Measurements from ENCODE around the gene CYP4F12.

The CYP4F12 gene

DNA sequence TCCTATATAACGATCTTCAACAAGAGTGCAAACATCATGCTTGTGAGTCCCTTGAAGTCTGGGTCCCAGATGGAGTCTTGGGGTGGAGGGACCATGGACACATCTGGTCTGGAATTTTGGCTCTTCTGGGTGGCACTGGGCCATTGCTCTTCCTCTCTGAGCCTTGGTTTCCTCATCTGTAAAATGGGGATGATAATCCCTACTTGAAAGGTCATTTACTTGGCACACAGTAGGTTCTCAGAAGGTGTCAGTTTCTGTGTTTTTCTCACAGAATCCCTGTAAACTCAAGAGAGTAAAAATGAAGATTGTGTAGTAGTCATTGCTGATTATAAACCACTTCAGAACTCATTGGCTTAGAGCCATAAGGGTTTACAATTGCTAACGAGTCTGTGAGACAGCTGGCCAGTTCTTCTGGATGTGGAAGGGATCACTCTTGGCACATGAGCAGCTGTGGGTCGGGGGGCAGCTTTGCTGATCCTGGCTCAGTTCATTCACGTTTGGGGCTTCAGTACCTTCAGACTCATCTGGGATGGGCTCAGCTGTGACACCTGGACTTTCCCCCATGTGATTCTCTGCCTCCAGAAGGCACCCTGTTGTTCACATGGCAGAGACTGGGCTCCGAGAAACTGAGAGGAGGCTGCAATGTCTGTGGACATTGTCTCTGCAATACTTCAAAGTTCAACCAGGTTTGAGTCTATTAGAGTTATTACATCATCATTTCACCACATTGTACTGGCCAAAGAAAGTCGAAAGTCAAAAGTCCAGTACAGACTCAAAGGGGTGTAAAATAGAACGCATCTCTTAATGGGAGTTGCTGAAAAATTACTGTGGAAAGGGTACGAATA lies 7.8 kb downstream of the CYP4F12 start:
- no peak for DNase-seq (ENCODE audit: low spot score)
- Histone ChIP-seq H3K27ac (no peak overlapping the region), H3K4me3 (no peak overlapping the region)
- TF ChIP-seq, protein P1, sequence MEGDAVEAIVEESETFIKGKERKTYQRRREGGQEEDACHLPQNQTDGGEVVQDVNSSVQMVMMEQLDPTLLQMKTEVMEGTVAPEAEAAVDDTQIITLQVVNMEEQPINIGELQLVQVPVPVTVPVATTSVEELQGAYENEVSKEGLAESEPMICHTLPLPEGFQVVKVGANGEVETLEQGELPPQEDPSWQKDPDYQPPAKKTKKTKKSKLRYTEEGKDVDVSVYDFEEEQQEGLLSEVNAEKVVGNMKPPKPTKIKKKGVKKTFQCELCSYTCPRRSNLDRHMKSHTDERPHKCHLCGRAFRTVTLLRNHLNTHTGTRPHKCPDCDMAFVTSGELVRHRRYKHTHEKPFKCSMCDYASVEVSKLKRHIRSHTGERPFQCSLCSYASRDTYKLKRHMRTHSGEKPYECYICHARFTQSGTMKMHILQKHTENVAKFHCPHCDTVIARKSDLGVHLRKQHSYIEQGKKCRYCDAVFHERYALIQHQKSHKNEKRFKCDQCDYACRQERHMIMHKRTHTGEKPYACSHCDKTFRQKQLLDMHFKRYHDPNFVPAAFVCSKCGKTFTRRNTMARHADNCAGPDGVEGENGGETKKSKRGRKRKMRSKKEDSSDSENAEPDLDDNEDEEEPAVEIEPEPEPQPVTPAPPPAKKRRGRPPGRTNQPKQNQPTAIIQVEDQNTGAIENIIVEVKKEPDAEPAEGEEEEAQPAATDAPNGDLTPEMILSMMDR (IDR thresholded peaks at IDR 0.05), result no peak

DNA sequence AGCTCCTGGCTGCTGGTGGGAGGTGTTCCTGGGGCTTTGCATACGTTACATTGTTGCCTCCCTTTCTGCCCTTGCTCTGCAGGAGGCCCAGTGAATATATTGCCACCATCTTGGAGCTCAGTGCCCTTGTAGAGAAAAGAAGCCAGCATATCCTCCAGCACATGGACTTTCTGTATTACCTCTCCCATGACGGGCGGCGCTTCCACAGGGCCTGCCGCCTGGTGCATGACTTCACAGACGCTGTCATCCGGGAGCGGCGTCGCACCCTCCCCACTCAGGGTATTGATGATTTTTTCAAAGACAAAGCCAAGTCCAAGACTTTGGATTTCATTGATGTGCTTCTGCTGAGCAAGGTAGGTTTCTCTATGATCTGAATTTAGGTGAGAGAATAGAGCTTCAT lies 10.5 kb downstream of the CYP4F12 start:
- TF ChIP-seq, protein P1 (IDR thresholded peaks at IDR 0.05), result no peak
- Histone ChIP-seq H3K27ac (no peak overlapping the region), H3K4me3 (no peak overlapping the region)
- DNase-seq (ENCODE audit: low spot score), result no peak

DNA sequence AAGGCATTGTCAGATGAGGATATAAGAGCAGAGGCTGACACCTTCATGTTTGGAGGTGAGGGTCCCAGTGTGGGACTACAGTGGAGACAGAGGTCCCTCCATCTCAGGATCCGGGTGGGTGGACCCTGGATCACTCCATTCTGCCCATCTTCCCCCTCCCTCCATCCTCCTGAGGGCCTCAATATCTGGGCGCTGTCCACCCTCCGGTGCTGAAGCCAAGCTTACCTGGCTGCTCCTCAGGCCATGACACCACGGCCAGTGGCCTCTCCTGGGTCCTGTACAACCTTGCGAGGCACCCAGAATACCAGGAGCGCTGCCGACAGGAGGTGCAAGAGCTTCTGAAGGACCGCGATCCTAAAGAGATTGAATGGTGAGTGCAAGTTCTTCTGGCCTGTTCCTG lies 11.9 kb downstream of the CYP4F12 start:
- TF ChIP-seq, protein P1 (IDR thresholded peaks at IDR 0.05), result no peak
- DNase-seq (ENCODE audit: low spot score), result no peak
- Histone ChIP-seq H3K27ac (no peak overlapping the region), H3K4me3 (no peak overlapping the region)

DNA sequence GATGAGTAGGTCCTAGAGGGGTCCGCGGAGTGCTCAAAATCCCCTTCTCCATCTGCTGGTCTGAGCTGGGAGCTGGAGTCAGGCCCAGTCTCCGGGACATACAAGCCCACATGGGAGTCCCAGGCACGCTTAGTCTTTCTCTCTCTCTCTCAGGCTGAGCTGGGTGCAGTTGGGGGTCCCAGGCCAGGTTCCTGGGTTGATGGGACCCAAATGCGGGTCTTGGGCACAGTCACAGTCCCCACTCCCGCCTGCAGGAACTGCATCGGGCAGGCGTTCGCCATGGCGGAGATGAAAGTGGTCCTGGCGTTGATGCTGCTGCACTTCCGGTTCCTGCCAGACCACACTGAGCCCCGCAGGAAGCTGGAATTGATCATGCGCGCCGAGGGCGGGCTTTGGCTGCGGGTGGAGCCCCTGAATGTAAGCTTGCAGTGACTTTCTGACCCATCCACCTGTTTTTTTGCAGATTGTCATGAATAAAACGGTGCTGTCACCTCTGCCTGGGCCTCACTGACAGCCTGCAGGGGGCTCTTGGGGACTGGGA lies 23.8 kb downstream of the CYP4F12 start:
- TF ChIP-seq, protein P1 (IDR thresholded peaks at IDR 0.05), result no peak
- Histone ChIP-seq H3K27ac (no peak overlapping the region), H3K4me3 (no peak overlapping the region)
- DNase-seq (ENCODE audit: low spot score), result no peak

DNA sequence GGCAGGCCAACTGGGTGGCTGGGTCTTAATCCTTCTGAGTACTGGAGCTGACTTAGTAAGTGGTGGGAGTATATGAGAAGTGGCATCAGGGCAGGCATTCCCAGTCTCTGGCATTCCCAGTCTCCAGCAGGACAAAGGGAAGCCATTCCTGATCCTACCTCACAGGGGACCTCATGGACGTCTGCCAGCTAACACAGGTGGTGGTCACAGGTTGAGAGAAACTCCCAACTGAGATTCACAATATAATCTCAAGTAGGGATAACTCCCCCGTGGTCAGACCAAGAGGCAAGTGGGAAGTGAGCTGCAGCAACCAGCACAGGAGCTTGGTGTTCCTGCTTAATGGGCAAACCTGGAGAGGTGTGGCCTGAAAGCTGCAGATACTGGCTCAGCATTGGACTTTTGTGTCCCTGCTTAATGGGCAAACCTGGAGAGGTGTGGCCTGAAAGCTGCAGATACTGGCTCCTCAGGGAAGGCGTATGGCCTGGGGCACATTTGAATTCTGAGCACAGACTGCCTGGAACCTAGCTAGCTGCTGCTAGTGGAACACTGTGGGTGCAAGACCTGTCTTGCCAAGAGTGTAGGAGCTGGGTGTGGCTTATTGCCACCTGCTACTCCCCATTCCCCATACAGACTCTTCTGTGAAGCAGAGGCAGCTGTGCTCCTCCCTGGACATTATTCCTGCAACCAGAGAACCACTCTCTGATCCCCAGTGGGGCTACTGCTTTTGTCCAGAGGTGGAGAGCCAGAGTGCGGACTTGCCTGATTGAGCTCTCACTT lies 29.1 kb downstream of the CYP4F12 start:
- TF ChIP-seq, protein P1 (IDR thresholded peaks at IDR 0.05), result no peak
- no peak overlapping the region for H3K27ac ChIP-seq

DNA sequence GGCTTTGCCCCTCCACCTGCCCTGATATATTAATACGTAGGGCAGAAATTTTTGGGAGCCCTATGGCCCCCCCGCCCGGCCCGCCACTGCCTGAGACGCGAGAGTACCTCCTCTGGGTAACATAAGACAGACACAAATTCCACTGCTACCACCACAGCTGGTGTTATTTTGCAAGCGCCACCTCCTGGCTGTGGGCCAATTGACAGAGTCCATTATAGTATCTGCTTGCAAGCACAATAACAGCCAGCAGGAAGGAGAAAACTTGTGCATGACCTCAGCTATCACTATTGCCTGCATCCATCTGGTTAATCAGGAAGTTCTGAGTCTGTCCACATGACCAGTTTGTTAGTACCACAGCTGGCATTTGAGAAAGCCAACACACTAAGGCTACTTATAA lies 29.6 kb downstream of the CYP4F12 start:
- Histone ChIP-seq H3K4me3 (no peak overlapping the region), H3K27ac (no peak overlapping the region)
- no peak for DNase-seq (ENCODE audit: low spot score)
- TF ChIP-seq, protein P1 (IDR thresholded peaks at IDR 0.05), result no peak

More for the DNA sequence above, 29.1 kb downstream of the CYP4F12 start:
- no peak for DNase-seq (ENCODE audit: low spot score)
- H3K4me3 ChIP-seq, result no peak overlapping the region

All from coronary artery (tissue), 2 donors.